KBM-7 (cell line): ENCODE measurements around the gene RFK.
"Not testable (repeated sequence)": the region's sequence is repeated elsewhere in the genome, so short reads cannot be mapped to it uniquely, and the experiment has no call there.

ENCODE experiments used
- DNase-seq: peaks from one replicate; pipeline ENCODE4 v3.0.0-alpha.2; 2015
- in situ Hi-C: fragments of 300-500 bp; cut with MboI; formaldehyde crosslinking; loops from 2 replicates; pipeline ENCODE4 v1.14.3; 2020; ENCODE audit warnings: low sequenced_read_pairs, low pct_unique_long_range_greater_than_20kb, mixed read lengths

The RFK gene

GRCh38 chr9:76394195-76394959 is at the start of gene RFK:
TSS of gene RFK (minus strand) at chr9:76394426. CDS start at chr9:76394171, 255 bp downstream.
- in situ Hi-C loops = no loop called here
- DNase-seq = peak; percentile 95

DNA sequence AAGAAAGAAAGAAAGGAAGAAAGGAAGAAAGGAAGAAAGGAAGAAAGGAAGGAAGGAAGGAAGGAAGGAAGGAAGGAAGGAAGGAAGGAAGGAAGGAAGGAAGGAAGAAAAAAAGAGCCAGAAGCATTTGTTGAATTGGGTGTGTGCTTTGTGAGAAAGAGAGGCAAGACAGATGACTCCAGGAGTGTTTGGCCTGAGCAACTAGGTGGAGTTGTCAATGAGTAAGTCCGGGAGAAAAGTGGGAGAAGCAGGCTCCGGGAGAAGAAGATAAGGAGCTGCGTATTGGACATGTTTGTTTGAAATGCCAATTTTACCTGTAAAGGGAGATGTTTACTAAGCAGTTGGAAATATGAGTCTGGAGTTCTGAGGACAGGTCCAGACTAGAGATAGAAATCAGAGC is 49.7 kb upstream of the RFK start:
- no peak for DNase-seq
- in situ Hi-C loops = loop anchor here (10.0 kb wide), 1 partner anchor 221 kb away; no protein-coding TSS in a partner anchor

GRCh38 chr9:76441551-76442322 is 47.5 kb upstream of the RFK start:
- no peak for DNase-seq
- in situ Hi-C loops = loop anchor here (10.0 kb wide), 1 partner anchor 223 kb away; no protein-coding TSS in a partner anchor

GRCh38 chr9:76438841-76439588 is 44.8 kb upstream of the RFK start:
- no peak for DNase-seq
- in situ Hi-C loops = no loop called here

GRCh38 chr9:76437017-76437699 is 42.9 kb upstream of the RFK start:
- DNase-seq, in situ Hi-C loops: not testable (repeated sequence)

DNA sequence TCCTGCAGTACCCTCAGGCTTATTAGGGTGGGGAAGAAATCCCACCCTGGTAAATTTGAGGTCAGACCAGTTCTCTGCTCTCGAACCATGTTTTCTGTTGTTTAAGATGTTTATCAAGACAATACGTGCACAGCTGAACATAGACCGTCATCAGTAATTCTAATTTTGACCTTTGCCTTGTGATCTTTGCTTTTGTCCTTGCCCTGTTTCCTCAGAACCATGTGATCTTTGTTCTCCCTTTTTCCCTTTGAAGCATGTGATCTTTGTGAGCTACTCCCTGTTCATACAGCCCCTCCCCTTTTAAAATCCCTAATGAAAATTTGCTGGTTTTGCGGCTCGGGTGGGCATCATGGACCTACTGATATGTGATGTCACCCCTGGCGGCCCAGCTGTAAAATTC is 40.7 kb upstream of the RFK start:
- DNase-seq, in situ Hi-C loops: not testable (repeated sequence)

GRCh38 chr9:76433836-76434235 is 39.6 kb upstream of the RFK start:
- DNase-seq = no peak
- in situ Hi-C loops = no loop called here

DNA sequence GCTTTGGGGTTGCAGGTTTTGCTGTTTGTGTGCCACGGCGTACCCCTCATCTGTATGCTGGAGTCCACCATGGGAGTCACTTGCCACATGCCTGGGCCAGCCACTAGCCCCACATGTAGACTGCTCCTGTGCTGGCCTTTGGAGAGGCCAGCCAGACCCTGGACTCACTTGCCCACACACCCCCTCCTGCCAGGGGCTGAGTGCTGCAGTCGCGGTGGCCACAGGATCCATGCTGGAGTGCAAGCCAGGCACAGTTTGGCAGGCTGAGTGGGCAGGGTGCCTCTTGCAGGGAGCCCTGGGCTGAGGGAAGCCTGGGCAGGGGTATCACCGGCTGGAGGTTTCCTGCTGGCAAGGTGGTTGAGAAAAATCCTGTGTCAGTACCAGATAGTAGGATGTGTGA is 39.2 kb upstream of the RFK start:
- no peak for DNase-seq
- in situ Hi-C loops = no loop called here

DNA sequence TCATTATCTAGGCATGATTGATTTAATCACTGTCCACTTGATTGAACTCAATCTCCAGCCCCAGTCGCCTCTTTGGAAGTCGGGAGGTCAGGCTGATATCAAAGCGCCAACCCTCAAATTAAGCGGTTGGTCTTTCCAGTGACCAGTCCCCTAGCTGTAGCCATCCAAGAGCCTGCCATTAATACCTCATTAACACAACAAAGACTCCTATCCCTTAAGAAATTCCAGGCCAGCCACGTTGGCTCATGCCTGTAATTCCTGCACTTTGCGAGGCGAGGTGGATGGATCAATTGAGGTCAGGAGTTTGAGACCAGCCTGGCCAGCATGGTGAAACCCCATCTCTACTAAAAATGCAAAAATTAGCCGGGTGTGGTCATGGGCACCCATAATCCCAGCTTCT is 37.4 kb upstream of the RFK start:
- in situ Hi-C loops = no loop called here
- DNase-seq = no peak

GRCh38 chr9:76426807-76427419 is 32.7 kb upstream of the RFK start:
- no peak for DNase-seq
- in situ Hi-C loops = no loop called here

- no peak for DNase-seq
- in situ Hi-C loops = no loop called here
These were observed 31.6 kb upstream of the RFK start for GRCh38 chr9:76425677-76426453.

GRCh38 chr9:76424491-76424890 is 30.3 kb upstream of the RFK start:
- DNase-seq = no peak
- in situ Hi-C loops = loop anchor here (25.0 kb wide), 1 partner anchor 563 kb away; no protein-coding TSS in a partner anchor

DNA sequence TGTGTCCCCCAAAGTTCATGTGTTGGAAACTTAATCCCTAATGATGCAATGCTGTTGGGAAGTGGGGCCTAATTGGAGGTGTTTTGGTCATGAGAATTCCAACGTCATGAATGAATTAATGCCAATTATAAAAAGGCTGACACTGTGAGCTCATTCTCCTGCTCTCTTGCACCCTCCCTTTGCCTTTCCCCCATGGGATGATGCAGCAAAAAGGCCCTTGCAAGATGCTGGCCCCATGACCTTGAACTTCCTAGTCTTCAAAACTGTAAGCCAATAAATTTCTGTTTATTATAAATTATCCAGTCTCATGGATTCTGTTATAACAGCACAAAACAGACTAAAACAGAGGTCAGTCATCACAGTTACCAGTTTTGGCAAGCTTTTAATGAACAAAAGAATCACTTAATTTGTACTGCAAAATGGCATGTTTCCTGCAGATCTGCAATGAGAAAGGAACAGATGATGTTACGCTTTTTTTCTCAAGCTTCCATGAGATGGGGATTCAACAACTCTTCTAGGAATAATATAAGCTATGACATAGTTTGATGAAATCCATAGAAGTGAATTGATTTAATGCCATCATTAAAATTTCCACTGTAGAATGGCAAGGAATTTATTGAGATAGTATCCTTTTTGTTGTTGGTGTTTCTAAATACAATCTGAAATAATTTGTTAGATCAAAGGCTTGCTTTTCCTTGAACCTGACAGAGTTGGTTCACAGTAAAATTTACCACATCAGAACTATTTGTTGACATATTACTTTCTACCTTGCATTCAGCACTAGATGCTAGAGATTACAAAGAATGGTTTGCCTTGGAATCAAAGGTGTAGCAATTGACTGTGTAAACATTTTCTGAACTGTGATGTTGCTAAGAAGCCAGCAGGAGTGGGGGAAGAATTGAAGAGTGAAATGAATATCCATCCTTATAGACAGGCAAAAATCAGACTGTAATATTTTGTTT is 29.3 kb upstream of the RFK start:
- no peak for DNase-seq
- in situ Hi-C loops = loop anchor here (25.0 kb wide), 1 partner anchor 564 kb away; no protein-coding TSS in a partner anchor

- in situ Hi-C loops = loop anchor here (25.0 kb wide), 1 partner anchor 567 kb away; no protein-coding TSS in a partner anchor
- DNase-seq = peak; percentile 39
These were observed 25.7 kb upstream of the RFK start for GRCh38 chr9:76419782-76420380.

DNA sequence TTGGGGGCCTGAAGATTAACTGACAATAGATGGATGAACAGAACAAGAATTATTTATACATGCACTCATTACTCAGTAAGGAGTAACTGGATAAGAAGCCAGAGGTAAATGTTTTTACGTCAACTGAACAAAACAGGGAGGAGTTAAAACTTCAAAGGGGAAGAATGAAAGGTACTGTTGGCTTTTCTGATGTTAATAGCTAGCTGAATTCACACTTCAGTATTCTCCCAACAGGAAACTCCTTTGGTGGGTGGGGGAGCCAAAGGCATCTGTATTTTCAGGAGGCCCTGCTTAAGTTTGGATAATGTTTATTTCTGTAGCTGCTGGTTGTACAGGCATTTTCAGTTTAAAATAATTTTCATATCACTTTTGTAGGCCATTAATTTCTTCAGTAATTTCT is 23.2 kb upstream of the RFK start:
- DNase-seq = no peak
- in situ Hi-C loops = loop anchor here (25.0 kb wide), 1 partner anchor 570 kb away; no protein-coding TSS in a partner anchor

DNA sequence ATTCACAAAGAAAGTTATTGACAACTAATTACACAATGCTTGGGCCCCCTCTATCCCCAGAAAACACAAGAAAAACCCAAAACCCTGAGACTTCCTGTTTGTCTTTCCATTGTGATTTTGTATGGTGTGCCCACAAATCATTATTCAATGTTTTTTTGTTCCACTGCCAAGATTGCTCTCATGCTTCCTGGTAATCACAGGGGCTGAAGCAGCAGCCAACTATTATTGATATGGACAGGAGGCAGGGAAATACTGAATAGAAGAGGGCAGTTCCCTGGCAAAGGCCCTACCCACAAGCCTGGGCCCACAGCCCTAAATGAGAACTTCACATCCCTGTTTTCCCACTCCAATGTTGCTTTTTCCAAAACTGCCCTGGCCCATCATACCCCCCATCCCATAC is 21.5 kb upstream of the RFK start:
- DNase-seq = no peak

More for the DNA sequence above, 21.5 kb upstream of the RFK start:
- in situ Hi-C loops = loop anchor here (25.0 kb wide), 1 partner anchor 572 kb away; no protein-coding TSS in a partner anchor
